Measurements from ENCODE around the gene NHLRC4. TPM values are rescaled to one million over a fixed set of nuclear protein-coding genes. Genes with fewer than 3 reads are reported as not detected.
A peak's percentile ranks its signal among the peaks of the same experiment; 100 is the strongest.

The NHLRC4 gene
- total and polyA plus RNA-seq, 2 of the 8 experiments (the other 6 are each of a cell fraction or from before 2014, with no cell fraction given) = 0.60 to 0.76 TPM

GRCh38 chr16:610513-611381 is 43.9 kb downstream of the NHLRC4 start:
- H2AK5ac ChIP-seq (ENCODE audit: low read depth, low read length) = 0 out of 2 replicates have a peak overlapping the region, but pooled peaks have one; percentile 39
- peaks cover 0 to 7% of the 10 kb centered on the region in 2 experiments for H4K20me1 ChIP-seq (replicated peaks in 1 of 2; ENCODE audit: control insufficient read depth in 1 of 2, insufficient read depth in 2 of 2, low read length in 2 of 2)
- H3K23me2 ChIP-seq (ENCODE audit: low read depth, low read length) = no peaks in the 10 kb centered on the region
- POLR2A ChIA-PET (ENCODE audit: partially characterized antibody) = interaction anchor here (0.6 to 1.4 kb wide), 6 partner anchors 10 to 86 kb away, joined by 3 to 4 read pairs (median 3); no protein-coding TSS in a partner anchor
- no peaks in the 10 kb centered on the region; a peak in 1 of 4 replicates for H3K9me3 ChIP-seq (ENCODE audit: insufficient read depth in 2 of 2, low read depth in 1 of 2, low read length in 1 of 2)
- DNase-seq (ENCODE audit: low read depth in 1 of 2, low spot score in 2 of 2) (peak in 1 of 2 experiments; percentile 91), FAIRE-seq (no peak)
- no peak overlapping the region for H2BK15ac ChIP-seq (ENCODE audit: low read length)
- H3K27me3 ChIP-seq (replicated peaks in 1 of 4; ENCODE audit: control insufficient read depth in 3 of 4, extremely low read depth in 1 of 4, insufficient read depth in 3 of 4, low read length in 3 of 4) = no peaks in the 10 kb centered on the region
- peaks cover 3% of the 10 kb centered on the region for H3K79me1 ChIP-seq (ENCODE audit: low read depth, low read length)
- no peak overlapping the region for H2BK120ac ChIP-seq (replicated peaks; ENCODE audit: low read depth, low read length)
- H3K36me3 ChIP-seq (ENCODE audit: control insufficient read depth in 2 of 4, insufficient read depth in 4 of 4, low read length in 3 of 4) = no peaks in the 10 kb centered on the region; a peak in 1 of 8 replicates
- H2BK20ac ChIP-seq (ENCODE audit: low read length) = no peak overlapping the region
- WGBS, 2 experiments (ENCODE audit: extremely low coverage in 1 of 2, insufficient coverage in 1 of 2, insufficient read length in 1 of 2, insufficient replicate concordance in 2 of 2, low coverage in 1 of 2, low lambda C conversion rate in 2 of 2, missing lambda C conversion rate in 1 of 2) = 66% methylated on average over 24 of the region's 28 CpGs; no CpG with 5 or more reads in 1 of the 2 experiments
- H4K8ac ChIP-seq (ENCODE audit: extremely low read depth, insufficient read depth, low read length) = peak overlapping the region; percentile 92
- no peak overlapping the region for H3K27ac ChIP-seq (ENCODE audit: low read depth, low read length)
- no peak overlapping the region for H3K56ac ChIP-seq (replicated peaks; ENCODE audit: insufficient read length, low read depth, low read length)
- peak overlapping the region; percentile 9 for H4K5ac ChIP-seq (ENCODE audit: insufficient read length, low read depth, low read length)
- no peak overlapping the region for H3K4me3 ChIP-seq (ENCODE audit: extremely low read depth in 1 of 4, insufficient read depth in 2 of 4, low read depth in 3 of 4, low read length in 4 of 4)
- H2AFZ ChIP-seq (ENCODE audit: low read length) = no peak overlapping the region
- no peak overlapping the region for H3K23ac ChIP-seq (ENCODE audit: insufficient read length)
- H3K14ac ChIP-seq (ENCODE audit: insufficient read length) = no peak overlapping the region
- no peak overlapping the region for H3K4ac ChIP-seq (replicated peaks; ENCODE audit: insufficient read length, low read depth, low read length)
- no peaks in the 10 kb centered on the region; a peak in 1 of 7 replicates for H3K4me1 ChIP-seq (replicated peaks in 1 of 4; ENCODE audit: control insufficient read depth in 3 of 4, insufficient read depth in 4 of 4, low read length in 3 of 4)
- peak overlapping the region in 1 of 4 experiments; percentile 18; a peak in 2 of 7 replicates for H3K9ac ChIP-seq (replicated peaks in 1 of 4; ENCODE audit: extremely low read depth in 1 of 4, low read depth in 3 of 4, low read length in 3 of 4)
- H2BK12ac ChIP-seq (ENCODE audit: low read depth, low read length) = no peak overlapping the region
- H3K79me2 ChIP-seq (ENCODE audit: control insufficient read depth in 1 of 2, insufficient read depth in 2 of 2, low read length in 2 of 2) = peaks cover 0 to under 1% of the 10 kb centered on the region in 2 experiments; a peak in 1 of 4 replicates
- H3K4me2 ChIP-seq (ENCODE audit: insufficient read depth in 1 of 2, low read depth in 2 of 2, low read length in 2 of 2) = no peak overlapping the region
- CTCF ChIA-PET (ENCODE audit: partially characterized antibody) = interaction anchor here (0.6 to 5.2 kb wide), 16 partner anchors 10 to 185 kb away, joined by 3 to 29 read pairs (median 3); partner anchors contain the start of genes RAB11FIP3, RAB40C and RHOT2
- H4K91ac ChIP-seq (replicated peaks; ENCODE audit: insufficient read length, low read length) = no peak overlapping the region
- H3K18ac ChIP-seq (ENCODE audit: extremely low read depth, low read length) = no peak overlapping the region; the same call in 1 of the 2 replicates
- no peak overlapping the region for H2BK5ac ChIP-seq (ENCODE audit: low read depth, low read length)
- TF ChIP-seq MAX (IDR thresholded peaks at IDR 0.05) (0 out of 2 replicates have a peak, but pooled peaks have one; percentile 9), SRF (IDR thresholded peaks at IDR 0.05; ENCODE audit: low read depth, low read length) (no peak), PHF8 (conservative IDR thresholded peaks at IDR 0.05; ENCODE audit: low read depth, low read length) (no peak), YY1 (IDR thresholded peaks at IDR 0.05; ENCODE audit: low read depth, low read length) (peak; percentile 89), EZH2 (IDR thresholded peaks at IDR 0.05; ENCODE audit: low read depth, low read length, severe bottlenecking) (no peak), NANOG (IDR thresholded peaks at IDR 0.05; ENCODE audit: insufficient read depth, low read depth, low read length, poor library complexity, severe bottlenecking) (peak; percentile 11)
- TF ChIP-seq, protein P1, sequence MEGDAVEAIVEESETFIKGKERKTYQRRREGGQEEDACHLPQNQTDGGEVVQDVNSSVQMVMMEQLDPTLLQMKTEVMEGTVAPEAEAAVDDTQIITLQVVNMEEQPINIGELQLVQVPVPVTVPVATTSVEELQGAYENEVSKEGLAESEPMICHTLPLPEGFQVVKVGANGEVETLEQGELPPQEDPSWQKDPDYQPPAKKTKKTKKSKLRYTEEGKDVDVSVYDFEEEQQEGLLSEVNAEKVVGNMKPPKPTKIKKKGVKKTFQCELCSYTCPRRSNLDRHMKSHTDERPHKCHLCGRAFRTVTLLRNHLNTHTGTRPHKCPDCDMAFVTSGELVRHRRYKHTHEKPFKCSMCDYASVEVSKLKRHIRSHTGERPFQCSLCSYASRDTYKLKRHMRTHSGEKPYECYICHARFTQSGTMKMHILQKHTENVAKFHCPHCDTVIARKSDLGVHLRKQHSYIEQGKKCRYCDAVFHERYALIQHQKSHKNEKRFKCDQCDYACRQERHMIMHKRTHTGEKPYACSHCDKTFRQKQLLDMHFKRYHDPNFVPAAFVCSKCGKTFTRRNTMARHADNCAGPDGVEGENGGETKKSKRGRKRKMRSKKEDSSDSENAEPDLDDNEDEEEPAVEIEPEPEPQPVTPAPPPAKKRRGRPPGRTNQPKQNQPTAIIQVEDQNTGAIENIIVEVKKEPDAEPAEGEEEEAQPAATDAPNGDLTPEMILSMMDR (IDR thresholded peaks at IDR 0.05; ENCODE audit: control extremely low read depth in 1 of 3, insufficient read depth in 1 of 3, low read depth in 1 of 3, low read length in 3 of 3) = peak; percentile 91 to 97 (median 92)

All from H1 (cell line).